HG02973 (cell line): ENCODE results near the gene SLC31A1.
A peak's percentile ranks its signal among the peaks of the same experiment; 100 is the strongest.
"Not testable (repeated sequence)": the region's sequence is repeated elsewhere in the genome, so short reads cannot be mapped to it uniquely, and the experiment has no call there.

ENCODE experiments used
- ATAC-seq: cut with Tn5 transposase; IDR thresholded peaks from one replicate; pipeline ENCODE4 v1.9.1; 2021; ENCODE audit warnings: moderate library complexity; ENCODE audit not compliant: unreplicated experiment

SLC31A1 gene

DNA sequence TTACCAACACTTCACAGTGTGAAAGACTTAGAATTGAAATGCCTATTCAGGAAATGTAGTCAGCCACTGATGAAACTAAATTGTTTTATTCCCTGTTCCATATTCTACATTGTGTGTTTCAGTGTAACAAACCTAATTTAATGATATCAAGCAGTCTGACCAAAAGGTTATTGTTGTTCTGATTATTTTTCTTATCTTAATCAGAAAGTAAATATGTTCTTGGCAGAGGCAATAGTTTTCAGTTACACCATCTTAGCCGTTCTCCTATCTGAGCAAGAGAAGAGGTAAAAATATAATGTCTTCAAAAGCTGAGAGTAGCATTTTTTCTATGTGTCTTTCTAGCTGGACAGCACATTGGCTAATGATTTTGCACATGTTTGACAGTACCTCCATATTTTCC, 36.9 kb downstream of the SLC31A1 start:
- ATAC-seq, result no peak

DNA sequence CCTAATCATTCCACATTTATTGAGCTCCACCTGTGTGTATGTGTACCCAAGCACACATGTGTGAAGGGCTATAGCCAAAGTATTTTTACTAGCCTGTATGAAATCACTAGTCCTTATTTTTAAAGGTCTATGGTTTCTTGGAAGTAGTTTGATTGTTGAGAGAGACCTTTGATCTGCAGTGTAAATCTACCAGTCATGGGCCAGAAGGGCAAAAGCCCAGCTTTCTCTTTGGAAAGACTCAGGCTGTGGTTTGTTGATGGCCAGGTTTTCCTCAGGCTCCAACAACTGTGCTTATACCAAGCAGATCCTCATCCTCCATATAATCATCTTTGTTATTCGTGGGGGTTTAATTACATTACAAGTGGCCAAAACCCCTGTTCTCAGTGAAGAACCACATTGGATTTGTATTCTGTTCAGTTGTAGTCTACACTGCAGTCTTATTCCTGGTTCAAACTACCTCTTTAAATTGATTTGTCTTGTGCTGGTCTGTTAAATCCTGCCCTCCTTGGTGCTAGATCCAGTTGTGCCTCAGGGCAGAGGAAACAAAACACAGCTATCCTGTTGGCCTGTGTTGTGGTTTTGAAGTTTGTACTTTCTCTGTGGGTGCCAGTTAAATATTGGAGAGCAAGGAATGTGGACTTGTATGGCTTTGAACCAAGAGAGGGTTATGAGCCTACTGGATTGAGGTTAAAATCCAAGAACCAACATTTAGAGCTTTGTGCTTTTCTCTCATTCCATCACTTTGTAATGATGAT, 40.8 kb downstream of the SLC31A1 start:
- ATAC-seq, result no peak

DNA sequence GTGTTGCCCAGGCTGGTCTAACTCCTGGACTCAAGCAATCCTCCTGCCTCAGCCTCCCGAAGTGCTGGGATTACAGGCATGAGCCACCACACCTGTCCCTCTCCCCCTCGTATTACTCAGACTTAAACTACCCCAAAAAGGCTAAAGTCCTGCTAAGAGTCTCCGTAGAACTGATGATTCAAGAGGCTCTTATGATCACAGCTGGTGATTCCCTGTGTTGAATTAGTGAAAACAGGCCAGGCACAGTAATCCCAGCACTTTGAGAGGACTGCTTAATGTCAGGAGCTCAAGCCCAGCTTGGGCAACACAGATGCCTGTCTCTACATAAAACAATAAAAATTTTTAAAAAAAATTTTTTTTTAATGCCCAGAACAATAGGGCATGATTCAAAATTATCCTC, 44.8 kb downstream of the SLC31A1 start:
- ATAC-seq, result no peak

DNA sequence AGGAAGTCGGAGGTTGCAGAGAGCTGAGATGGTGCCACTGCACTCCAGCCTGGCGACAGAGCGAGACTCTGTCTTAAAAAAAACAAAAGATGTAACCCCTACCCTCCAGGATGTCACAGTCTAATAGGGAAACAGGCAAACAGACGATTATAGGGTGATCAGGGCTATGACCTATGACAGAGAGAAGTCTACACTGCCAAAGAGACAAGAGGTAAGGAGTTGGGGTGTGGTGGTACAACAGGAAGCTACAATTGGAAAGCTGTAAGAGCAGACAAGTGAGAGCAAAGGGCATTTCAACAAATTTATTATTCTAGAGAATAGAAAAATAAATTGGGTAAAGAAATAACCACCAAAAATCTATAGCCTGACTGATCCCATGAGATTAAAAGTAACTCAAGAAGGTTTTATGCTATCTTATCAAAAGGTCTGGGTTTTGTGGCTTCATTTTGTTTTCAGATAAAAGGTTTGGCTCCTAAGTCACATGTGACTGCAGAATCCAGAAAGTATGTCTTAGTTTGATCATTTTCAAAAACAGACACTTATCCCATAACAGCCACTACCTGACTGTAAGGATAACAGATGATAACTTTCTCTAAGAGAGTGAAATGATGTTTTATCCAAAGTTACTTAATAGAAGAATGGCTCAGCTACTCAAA, 46.7 kb downstream of the SLC31A1 start:
- no peak for ATAC-seq

DNA sequence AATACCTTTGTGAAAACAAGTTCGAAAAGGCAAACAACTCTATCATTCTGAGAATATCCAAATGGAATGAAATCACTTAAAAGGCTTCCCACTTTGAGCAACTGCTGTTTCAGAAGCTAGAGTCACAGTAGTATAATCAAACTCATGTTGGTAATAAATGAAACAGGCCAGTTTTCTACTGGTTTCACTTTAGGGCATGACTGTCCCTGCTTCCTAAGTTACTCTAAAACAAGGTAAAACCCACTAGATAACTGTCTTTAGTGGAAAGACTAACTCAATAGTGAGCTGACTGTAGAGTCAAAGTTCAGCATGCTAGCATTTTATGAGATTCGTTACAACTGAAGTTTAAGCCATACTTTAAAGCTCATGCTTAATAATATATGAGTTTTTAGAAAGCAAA, 48.0 kb downstream of the SLC31A1 start:
- ATAC-seq, result no peak

DNA sequence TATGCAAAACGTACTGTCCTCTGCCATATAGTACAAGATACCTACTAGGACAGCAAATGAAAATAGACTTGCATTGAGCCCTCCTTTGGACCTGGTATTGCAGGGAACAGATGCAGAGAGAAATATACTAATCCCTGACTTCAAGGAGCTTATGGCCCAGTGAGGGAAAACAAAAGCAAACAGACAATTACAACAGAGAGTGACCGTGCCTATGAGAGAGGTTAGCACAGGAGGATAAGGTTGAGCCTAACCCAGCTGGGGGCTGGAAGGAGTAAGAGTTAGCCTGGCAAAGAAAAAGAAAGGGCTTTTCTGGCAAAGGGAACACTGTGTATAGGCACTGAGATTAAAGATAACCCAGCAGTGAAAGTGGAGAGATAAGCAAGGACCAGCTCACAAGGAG, 48.5 kb downstream of the SLC31A1 start:
- ATAC-seq, result no peak

DNA sequence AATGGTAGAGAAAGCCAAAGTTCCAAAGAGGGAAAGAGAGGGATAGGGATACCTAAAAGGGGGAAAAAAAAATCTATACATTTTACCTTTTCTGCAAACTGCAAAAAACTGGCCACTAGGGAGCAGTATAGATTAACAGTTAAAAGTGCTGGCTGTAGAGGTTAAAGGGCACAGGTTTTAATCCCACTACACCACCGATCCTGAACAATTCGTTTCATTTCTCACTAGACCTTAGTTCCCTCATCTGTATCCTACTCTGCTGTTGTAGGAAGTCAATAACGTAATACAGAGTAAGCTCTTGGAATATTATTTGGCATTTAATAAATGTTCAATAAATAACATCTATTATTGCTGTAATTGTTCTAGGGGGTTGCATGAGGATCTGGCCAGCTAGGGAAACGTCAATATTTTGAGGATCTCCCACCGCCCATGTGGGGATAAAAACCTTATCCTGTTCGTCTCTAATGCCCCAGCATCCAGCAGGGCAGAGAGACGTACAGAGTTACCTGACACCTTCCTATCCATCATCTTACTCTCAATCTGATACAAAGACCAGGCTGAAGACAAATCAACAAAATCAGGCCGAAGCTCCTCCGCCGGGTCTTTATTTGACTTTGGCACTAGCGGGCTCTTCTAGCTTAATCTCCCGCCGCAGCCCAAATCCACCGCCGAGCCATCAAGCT, 53.3 kb downstream of the SLC31A1 start:
- ATAC-seq, result peak; percentile 5

DNA sequence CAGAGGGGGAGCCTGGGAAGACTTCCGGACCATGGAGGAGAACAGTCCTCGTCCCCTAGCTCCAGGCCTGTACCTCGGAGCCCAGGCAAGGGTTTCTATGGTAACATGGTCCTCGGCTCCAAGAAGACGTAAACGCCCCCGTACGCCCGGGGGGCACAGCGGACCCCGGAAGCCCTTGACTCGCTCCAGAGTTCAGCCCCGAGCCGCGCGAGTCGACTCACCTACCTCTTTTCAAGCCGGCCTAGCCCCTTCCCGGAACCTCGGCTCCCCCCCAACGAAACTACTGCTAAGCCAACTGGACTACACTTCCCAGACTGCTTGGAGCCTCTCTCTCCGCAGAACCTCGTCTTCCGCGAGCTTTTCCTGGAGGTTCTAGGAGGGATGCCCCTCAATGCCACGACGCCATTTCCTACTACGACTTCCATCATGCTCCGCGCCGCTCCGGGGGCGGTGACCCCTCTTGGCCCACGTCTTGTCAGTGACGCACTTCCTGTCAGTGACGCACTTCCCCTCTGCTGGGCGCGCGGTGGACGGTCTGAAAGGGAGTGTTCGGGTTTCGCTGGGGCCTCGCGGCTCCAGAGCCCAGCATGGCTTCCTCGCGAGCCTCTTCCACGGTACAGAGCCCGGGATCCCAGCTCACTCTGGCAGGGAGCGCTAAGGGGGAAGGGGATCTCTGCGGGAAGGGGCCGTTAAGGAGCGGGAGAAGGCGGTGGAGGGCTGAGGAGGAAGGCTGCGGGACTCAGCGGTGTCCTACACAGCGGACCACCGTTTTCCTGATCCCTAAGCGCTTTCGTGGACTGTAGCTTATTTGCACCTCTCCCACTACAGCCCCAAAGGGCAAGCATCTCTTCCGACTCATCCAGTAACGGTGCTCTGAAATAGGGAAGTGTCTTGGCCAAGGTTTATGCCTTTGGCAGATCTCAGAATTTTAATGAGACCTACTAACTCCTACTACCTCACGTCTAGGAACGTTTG, 54.1 kb downstream of the SLC31A1 start, which contains the start of the genes CDC26 and PRPF4:
Gene CDC26, minus strand, starts transcription at position 416 of the 975 bp plus-strand sequence. CDS start 3,065 bp downstream, outside the sequence.
Gene PRPF4, plus strand, starts transcription at position 502 of the 975 bp plus-strand sequence. Its CDS starts 86 bp downstream, at position 588.
- peak; percentile 96 for ATAC-seq

DNA sequence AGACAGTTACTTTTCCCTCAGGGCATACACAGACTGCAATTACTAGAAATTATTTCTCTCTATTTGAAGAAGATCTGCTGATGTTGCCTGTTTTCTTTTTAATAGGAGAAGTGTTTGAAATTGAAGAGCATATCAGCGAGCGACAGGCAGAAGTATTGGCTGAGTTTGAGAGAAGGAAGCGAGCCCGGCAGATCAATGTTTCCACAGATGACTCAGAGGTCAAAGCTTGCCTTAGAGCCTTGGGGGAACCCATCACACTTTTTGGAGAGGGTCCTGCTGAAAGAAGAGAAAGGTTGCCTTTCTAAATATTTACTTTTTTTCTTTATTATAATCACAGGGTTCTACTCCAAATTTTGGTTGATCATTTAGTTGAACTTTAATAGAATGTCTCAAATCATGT, 57.5 kb downstream of the SLC31A1 start:
- ATAC-seq, result no peak

DNA sequence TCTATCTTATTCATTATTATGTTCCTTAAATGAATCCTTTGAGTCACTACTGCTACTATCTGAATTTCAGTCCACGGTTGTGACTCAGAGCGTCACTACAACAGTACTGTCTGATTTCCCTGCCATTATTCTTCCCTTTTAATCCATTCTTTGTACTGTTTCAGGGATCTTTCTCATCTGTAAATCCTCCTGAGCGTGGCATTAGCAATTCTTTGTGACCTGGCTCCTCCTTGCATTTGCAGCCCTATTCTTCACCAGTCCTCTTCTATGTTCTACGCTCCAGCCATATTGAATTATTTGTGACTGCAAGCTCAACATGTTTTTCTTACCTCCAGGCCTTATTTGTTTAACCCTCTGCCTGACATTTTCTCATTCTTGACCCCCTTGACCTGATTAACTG, 60.0 kb downstream of the SLC31A1 start:
- no peak for ATAC-seq

DNA sequence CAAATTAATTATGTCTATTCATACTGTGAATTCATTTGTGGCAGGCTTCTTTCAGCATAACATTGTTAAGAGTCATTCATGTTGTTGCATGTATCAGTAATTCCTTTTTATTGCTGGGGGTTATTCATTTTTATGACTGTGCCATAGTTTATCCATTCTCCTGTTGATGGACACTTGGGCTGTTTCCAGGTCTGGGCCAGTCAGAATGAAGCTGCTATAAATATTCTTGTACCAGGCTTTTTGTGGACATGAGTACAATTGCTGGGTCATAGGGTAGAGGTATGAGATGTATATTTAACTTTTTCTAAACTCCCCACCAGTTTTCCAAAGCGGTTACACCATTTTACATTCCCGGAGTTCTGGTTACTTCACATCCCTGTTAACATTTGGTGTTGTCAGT, 67.7 kb downstream of the SLC31A1 start:
- no peak for ATAC-seq

DNA sequence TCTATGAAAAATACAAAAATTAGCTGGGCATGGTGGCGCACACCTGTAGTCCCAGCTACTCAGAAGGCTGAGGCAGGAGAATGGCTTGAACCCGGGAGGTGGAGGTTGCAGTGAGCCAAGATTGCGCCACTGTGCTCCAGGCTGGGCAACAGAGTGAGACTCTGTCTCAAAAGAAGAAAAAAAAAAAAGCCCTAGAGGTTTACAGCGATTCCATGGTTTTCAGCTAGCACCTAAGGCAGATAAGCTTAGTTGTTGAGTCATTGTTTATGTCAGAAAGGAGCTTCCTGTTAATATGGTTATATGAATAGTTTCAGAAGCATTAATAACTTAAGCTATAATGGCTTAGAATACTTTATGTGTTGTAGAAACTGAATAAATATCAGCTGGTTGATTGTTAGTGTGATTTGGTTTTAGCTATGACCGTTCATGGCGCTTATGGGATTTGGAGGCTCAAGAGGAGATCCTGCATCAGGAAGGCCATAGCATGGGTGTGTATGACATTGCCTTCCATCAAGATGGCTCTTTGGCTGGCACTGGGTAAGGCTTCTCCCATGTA, 68.8 kb downstream of the SLC31A1 start:
- ATAC-seq, result no peak

DNA sequence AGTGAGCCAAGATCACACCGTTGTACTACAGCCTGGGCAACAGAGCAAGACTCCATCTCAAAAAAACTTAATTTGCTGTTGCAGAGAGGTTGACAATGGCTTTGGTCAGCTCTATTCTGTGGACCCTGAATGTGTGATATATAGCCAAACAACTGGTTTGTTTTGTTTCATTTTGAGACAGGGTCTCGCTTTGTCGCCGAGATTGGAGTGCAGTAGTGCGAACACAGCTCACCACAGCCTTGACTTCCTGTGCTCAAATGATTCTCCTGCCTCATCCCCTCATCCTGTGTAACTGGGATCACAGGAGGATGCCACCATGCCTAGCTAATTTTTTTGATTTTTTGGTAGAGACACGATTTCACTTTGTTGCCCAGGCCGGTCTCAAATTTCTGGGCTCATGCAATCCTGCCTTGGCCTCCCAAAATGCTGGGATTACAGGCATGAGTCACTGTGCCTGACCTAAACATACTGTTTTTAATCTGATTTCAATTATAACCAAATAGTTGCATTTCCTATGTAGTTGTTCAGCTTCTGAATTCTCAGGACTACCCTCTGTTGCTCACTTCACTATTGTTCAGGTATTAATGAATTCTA, 72.0 kb downstream of the SLC31A1 start:
- ATAC-seq, result no peak

DNA sequence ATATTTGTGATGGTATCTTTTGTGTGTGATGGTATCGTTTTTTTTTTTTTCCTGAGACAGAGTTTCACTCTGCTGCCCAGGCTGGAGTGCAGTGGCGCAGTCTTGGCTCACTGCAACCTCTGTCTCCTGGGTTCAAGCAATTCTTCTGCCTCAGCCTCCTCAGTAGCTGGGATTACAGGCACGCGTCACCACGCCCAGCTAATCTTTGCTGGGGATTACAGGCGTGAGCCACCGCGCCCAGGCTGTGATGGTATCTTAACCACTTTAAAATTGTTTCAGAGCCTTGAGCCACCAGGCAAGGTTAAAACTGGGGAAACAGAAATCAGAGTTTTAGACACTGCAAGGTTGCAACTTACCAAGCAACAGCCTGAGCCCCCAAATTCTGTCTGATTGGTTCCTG, 74.9 kb downstream of the SLC31A1 start:
- ATAC-seq, result not testable (repeated sequence)

DNA sequence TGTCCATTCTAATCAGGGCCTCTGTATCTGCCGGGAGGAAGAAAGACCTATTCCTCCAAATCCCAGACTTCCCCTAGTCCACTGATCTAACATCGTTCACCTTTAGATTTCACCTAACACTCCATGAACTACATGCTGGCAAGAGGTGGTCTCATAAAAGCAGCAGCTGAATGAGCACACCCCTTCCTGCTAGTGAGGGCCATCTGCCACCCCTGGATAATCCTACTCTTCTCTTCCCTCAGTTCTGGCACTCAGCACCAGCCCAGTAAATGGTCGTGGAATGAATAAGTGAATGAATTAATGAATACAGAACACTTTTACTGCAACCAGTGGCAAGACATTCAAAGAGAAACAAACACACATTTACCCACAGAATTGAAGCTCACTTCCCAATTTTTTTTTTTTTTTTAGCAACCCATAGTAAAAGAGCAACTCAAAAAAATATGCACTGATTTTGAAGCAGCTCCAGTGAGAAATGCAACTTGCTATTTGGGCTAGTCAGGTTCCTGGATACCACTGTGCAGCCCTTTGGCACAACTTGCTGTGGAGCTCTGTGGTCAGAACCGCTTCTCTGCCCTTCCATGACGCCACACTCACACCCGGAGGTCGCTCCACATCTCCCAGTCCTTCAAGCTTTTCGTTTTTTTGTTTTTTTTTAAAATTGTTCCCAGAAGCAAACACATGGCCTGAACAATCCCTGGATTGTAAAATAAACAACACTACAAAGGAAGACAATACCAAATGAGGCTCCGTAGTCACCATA, 75.6 kb downstream of the SLC31A1 start:
- ATAC-seq, result no peak

DNA sequence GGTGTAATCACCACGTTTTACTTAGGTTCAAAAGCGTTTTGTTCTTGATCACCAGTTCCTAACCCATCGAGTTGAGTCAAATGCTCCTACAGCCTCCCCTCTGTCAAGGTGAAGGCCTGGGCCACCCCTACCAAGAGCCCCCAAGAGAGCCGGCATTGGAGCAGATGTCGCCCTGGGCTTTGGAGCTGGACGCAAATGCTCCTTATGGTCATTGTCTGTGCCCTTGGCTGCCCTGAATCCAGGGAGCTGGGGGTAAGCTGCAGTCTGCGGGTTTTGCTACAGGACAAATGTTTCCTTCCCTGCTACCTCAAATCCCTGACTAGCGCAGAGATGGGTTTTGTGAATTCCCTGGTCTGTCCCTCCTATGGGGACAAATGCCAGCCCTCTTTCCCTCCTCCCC, 77.0 kb downstream of the SLC31A1 start:
- no peak for ATAC-seq

DNA sequence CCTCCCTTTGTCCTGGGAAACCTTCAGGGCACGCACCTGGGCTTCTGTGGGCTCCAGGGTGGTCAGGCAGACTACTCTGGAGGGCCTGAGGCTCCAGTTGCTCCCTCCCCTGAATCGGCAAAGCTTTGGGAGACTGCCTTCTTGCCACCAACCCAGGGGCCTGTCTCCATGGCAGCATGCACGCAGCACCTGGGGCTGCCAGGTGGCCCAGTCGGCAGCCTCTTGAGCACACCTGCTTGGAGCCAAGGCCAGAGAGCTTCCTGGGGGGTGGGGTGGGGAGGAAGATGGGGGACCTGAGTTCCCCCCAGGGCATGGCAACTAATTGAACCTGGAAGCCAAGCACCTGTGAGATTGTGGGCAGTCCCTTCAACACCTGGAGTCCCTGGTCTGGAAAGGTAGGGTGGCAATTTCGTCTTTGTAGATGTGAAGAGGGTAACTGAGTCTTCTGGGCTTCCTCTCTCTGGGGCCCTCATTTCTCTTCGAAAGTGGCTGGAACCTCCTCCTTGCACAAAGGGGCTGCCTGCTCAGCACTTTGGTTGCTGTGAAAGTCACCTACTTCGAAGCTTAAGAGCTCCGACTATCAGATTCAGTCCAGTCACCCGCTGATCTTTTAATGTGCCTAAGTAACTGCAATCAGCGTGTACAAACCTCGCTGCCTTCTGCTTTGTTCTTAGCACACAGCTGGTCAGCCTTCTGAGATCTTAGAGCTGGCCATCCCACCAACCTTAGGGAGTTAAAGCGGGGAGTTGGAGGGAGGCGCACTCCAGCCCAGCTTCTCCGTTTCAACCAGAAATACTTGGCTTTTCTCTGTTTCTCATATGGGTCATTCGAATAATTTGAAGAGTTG, 77.8 kb downstream of the SLC31A1 start:
- ATAC-seq, result no peak

DNA sequence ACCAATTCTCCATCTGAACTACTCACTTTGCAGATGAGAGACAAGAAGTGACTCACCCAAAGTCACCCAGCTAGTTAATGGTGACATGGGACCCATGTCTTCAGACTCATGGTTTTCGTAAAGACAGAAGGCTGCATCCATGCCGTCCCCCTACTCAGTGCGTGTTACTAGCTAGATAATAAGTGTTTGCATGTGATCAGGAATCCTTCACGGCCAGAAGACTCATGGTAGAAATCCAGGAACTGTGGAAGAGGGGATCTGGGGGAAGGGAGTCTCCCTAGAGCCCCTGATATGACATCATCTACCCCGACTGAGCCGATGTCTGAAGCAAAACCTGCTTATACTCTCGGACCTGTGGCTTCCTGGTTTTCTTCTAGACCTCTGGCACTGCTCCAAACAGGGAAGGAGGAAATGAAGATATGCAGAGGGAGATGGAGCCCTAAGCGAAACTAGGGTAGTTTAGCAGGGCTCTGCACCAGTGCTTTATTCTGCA, 78.5 kb downstream of the SLC31A1 start:
- no peak for ATAC-seq
